Left ventricle myocardium inferior (tissue), 1 donor: ENCODE data around the gene RBM7. TPM values are rescaled to one million over a fixed set of nuclear protein-coding genes. Genes with fewer than 3 reads are reported as not detected.
A peak's percentile ranks its signal among the peaks of the same experiment; 100 is the strongest.

Experiments used
- DNase-seq: peaks from one replicate; pipeline ENCODE4 v3.0.0-alpha.2; 2020
- H3K27ac ChIP-seq: fragments of 200-600 bp; replicated peaks from 2 replicates; pipeline ENCODE4 v1.8.0; 2021
- H3K27me3 ChIP-seq: fragments of 200-600 bp; 2 replicates; pipeline ENCODE4 v1.8.0; 2021; ENCODE audit warnings: low read depth
- H3K36me3 ChIP-seq: fragments of 200-600 bp; 2 replicates; pipeline ENCODE4 v1.8.0; 2021
- H3K4me1 ChIP-seq: fragments of 200-600 bp; 2 replicates; pipeline ENCODE4 v1.8.0; 2021
- H3K4me3 ChIP-seq: fragments of 200-600 bp; 2 replicates; pipeline ENCODE4 v1.8.0; 2021; ENCODE audit warnings: mild to moderate bottlenecking, moderate library complexity
- H3K9me3 ChIP-seq: fragments of 200-600 bp; replicated peaks from 2 replicates; pipeline ENCODE4 v1.8.0; 2021
- intact Hi-C: fragments of 100-400 bp; cut with micrococcal nuclease; formaldehyde crosslinking; loops from one replicate; pipeline ENCODE4 v1.11.0; 2022
- total RNA-seq: library from RNA; stranded (reverse); fragmentation: NEBNext Ultra II Directional; extraction: Animal tissue kit (Norgen Biotek cat#: 25700); gene quantifications from one replicate; pipeline ENCODE4 v1.2.1, GENCODE V29; 2021
- TF ChIP-seq, protein P1 (sequence below): fragments of 200-600 bp; IDR thresholded peaks from 2 replicates; pipeline ENCODE4 v1.8.0; 2021; ENCODE audit warnings: antibody characterized with exemption, mild to moderate bottlenecking, borderline replicate concordance
- donor health status: DM: no; HTN: yes; CAD: no; lungs with severe emphysema.

The RBM7 gene
- total RNA-seq, 1 donor from 2014 or later: 20.9 TPM

DNA sequence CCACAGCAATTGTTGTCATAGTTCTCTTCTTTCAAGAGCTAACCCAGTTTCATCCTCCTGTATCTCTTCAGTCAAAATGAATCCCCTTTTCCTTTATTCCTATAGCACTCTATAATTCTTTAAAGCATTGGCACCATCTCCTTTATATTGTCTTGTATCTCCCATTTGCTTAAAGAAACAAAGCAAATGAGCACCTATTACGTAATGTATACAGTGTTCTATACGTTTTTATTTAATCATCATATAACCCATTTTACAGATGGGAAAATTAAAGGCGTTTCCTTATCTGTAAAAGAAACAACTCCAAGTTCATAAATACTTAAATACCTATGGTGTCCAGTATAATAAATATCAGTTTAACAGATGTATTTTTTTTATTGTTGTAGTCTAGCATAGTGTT, 32.4 kb downstream of the RBM7 start:
- no peak for DNase-seq
- TF ChIP-seq, protein P1, sequence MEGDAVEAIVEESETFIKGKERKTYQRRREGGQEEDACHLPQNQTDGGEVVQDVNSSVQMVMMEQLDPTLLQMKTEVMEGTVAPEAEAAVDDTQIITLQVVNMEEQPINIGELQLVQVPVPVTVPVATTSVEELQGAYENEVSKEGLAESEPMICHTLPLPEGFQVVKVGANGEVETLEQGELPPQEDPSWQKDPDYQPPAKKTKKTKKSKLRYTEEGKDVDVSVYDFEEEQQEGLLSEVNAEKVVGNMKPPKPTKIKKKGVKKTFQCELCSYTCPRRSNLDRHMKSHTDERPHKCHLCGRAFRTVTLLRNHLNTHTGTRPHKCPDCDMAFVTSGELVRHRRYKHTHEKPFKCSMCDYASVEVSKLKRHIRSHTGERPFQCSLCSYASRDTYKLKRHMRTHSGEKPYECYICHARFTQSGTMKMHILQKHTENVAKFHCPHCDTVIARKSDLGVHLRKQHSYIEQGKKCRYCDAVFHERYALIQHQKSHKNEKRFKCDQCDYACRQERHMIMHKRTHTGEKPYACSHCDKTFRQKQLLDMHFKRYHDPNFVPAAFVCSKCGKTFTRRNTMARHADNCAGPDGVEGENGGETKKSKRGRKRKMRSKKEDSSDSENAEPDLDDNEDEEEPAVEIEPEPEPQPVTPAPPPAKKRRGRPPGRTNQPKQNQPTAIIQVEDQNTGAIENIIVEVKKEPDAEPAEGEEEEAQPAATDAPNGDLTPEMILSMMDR: no peak
- intact Hi-C loops: no loop called here
- Histone ChIP-seq H3K27ac (no peak overlapping the region), H3K4me3 (no peak overlapping the region), H3K27me3 (no peaks in the 10 kb centered on the region), H3K4me1 (no peaks in the 10 kb centered on the region), H3K9me3 (no peaks in the 10 kb centered on the region), H3K36me3 (no peaks in the 10 kb centered on the region)

DNA sequence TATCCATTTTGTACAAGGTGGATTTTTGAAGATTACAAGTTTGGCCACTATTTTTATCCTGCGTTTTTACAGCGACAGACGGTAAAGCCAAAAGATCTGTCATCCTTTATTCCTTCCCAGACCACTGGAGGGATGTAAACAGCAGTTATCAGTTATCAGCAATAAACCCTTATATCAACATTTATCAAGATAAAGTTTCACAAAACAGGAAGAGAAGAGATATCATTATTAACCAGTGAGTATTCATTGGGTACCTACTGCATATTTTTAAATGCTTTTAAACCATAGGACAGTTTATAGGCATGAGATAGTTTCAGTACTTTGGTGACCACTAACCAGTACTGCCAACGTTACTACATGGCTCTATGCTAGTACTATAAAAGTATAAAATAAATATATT, 32.9 kb downstream of the RBM7 start:
- H3K4me3 ChIP-seq: no peak overlapping the region
- no peaks in the 10 kb centered on the region for H3K4me1 ChIP-seq
- TF ChIP-seq, protein P1: no peak
- no peaks in the 10 kb centered on the region for H3K9me3 ChIP-seq
- intact Hi-C loops: no loop called here
- H3K36me3 ChIP-seq: no peaks in the 10 kb centered on the region
- no peaks in the 10 kb centered on the region for H3K27me3 ChIP-seq
- DNase-seq: no peak
- H3K27ac ChIP-seq: no peak overlapping the region

DNA sequence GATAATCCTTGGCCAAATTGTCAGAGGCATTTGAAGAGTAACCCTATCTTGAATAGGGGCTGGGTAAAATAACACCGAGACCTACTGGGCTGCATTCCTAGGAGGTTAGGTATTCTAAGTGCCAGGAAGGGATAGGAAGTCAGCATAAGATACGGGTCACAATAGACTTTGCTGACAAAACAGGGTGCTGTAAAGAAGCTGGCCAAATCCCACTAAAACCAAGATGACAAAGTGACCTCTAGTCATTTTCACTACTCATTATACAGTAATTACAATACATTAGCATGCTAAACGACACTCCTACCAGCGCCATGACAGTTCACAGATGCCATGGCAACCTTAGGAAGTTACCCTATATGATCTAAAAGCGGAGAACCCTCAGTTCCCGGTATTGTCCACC, 37.8 kb downstream of the RBM7 start:
- DNase-seq: no peak
- TF ChIP-seq, protein P1: no peak

DNA sequence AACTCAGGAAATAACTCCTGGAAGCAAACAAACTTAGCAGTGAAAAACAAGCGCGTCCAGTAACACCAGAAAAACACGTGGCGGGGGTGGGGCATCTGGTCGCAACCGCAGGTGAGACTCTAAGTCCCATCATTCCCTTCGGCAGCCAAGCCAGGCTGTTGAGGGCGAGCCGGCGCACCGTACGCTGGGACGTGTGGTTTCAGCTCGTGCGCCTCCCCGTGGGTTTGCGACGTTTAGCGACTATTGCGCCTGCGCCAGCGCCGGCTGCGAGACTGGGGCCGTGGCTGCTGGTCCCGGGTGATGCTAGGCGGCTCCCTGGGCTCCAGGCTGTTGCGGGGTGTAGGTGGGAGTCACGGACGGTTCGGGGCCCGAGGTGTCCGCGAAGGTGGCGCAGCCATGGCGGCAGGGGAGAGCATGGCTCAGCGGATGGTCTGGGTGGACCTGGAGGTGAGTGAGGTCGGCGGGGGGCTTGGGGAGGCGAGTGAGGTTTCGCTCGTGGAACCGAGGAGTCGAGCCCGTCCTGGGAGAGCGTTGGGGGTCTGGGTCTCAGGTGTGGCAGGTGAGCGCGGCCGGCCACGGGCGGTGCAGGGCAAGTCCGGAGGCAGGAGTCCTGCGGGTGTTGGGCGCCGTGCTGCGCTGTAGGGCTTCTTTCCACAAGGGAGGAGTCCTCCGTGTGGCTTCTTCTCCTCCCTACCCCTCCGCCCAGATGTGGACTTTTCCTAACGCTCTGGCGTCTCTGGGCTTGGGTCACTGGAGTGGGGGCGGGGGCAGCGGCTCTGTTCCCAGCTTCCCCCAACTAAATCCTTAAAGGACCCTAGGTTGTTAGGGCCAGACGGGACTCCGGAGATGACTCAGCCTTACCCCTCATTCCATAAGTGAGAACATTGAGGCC, 39.0 kb downstream of the RBM7 start, which contains the start of gene REXO2:
TSS of gene REXO2 (plus strand) at position 239 of the 892 bp plus-strand sequence. CDS start at position 301, 62 bp downstream.
- intact Hi-C loops: no loop called here

More for the DNA sequence above, 37.8 kb downstream of the RBM7 start:
- intact Hi-C loops: no loop called here
- no peaks in the 10 kb centered on the region for H3K36me3 ChIP-seq
- H3K27me3 ChIP-seq: no peaks in the 10 kb centered on the region
- H3K27ac ChIP-seq: no peak overlapping the region
- H3K9me3 ChIP-seq: no peaks in the 10 kb centered on the region
- no peak overlapping the region for H3K4me3 ChIP-seq
- peaks cover 47% of the 10 kb centered on the region for H3K4me1 ChIP-seq

DNA sequence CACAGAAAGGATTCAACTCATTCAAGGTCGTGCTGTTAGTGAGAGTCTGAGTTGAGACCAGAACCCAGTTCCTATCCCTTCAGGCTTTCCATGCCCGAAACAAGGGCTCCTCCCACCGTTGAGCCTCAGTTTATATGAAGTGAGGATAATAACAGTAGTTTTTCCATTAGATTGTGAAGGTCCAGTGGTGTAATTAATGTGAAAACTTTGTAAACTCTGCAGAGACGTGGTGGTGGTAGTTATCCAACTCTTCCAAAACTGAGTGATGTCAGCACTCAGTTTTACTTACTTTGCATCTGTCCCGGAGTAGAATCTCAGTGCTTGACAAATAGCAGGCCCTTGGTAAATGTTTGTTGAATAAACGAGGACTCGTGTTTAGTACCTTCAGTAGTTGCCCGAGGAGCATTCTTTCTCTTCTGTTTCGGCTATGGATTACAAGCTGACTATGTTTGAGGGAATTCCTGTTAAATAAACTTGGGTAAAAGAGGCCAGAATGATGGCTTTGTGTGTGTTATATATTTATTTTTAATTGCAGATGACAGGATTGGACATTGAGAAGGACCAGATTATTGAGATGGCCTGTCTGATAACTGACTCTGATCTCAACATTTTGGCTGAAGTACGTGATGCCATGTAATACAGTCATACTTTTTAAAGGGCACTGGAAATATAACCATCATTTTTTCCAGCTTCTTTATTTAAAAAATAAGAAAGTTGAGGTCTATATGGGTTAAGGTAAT, 39.8 kb downstream of the RBM7 start:
- H3K27ac ChIP-seq: peak overlapping the region; percentile 91
- no peaks in the 10 kb centered on the region for H3K27me3 ChIP-seq
- H3K9me3 ChIP-seq: no peaks in the 10 kb centered on the region
- intact Hi-C loops: no loop called here
- DNase-seq: no peak
- peaks cover 13% of the 10 kb centered on the region for H3K36me3 ChIP-seq
- H3K4me3 ChIP-seq: peak overlapping the region; percentile 90
- H3K4me1 ChIP-seq: peaks cover 66% of the 10 kb centered on the region
- TF ChIP-seq, protein P1: no peak

More for the DNA sequence above, 39.0 kb downstream of the RBM7 start, which contains the start of gene REXO2:
- Histone ChIP-seq H3K27ac (peak within 1 kb of the TSS; percentile 91), H3K36me3 (peaks cover 7% of the 10 kb centered on the region), H3K9me3 (no peaks in the 10 kb centered on the region), H3K27me3 (no peaks in the 10 kb centered on the region), H3K4me1 (peaks cover 58% of the 10 kb centered on the region), H3K4me3 (peak within 1 kb of the TSS; percentile 90)
- TF ChIP-seq, protein P1: peak; percentile 40
- peak; percentile 96 for DNase-seq
